ENCODE results near the gene RBM18. TPM values are rescaled to one million over a fixed set of nuclear protein-coding genes. Genes with fewer than 3 reads are reported as not detected.

The RBM18 gene
- total RNA-seq, 1 donor from 2014 or later: 21.7 TPM

- ATAC-seq: no peak
- no peaks in the 10 kb centered on the region for H3K4me1 ChIP-seq
- H3K4me3 ChIP-seq: no peak overlapping the region
- no peak overlapping the region for H3K27ac ChIP-seq
- H3K9me3 ChIP-seq: no peaks in the 10 kb centered on the region
- no peak for TF ChIP-seq CTCF (IDR thresholded peaks at IDR 0.05)
- no peak for DNase-seq
- intact Hi-C loops (cut with DNase I): no loop called here
- no peaks in the 10 kb centered on the region for H3K36me3 ChIP-seq
- H3K27me3 ChIP-seq (ENCODE audit: low read depth): peaks cover 13% of the 10 kb centered on the region
Measured at GRCh38 chr9:122202111-122202510, 62.5 kb downstream of the RBM18 start.

GRCh38 chr9:122201641-122202040 is 63.0 kb downstream of the RBM18 start:
- no peak for ATAC-seq
- no peak for DNase-seq
- TF ChIP-seq CTCF (IDR thresholded peaks at IDR 0.05): no peak

GRCh38 chr9:122200960-122201595 is 63.6 kb downstream of the RBM18 start:
- peaks cover 10% of the 10 kb centered on the region for H3K27me3 ChIP-seq (ENCODE audit: low read depth)
- intact Hi-C loops (cut with DNase I): no loop called here
- TF ChIP-seq CTCF (IDR thresholded peaks at IDR 0.05): no peak
- no peak overlapping the region for H3K4me3 ChIP-seq
- no peak for DNase-seq
- H3K9me3 ChIP-seq: no peaks in the 10 kb centered on the region
- no peak for ATAC-seq
- H3K36me3 ChIP-seq: no peaks in the 10 kb centered on the region
- H3K4me1 ChIP-seq: no peaks in the 10 kb centered on the region
- H3K27ac ChIP-seq: no peak overlapping the region

More at GRCh38 chr9:122201641-122202040, 63.0 kb downstream of the RBM18 start:
- no peaks in the 10 kb centered on the region for H3K36me3 ChIP-seq
- intact Hi-C loops (cut with DNase I): no loop called here
- peaks cover 13% of the 10 kb centered on the region for H3K27me3 ChIP-seq (ENCODE audit: low read depth)
- no peaks in the 10 kb centered on the region for H3K9me3 ChIP-seq
- no peak overlapping the region for H3K27ac ChIP-seq
- no peaks in the 10 kb centered on the region for H3K4me1 ChIP-seq
- H3K4me3 ChIP-seq: no peak overlapping the region

- peaks cover 10% of the 10 kb centered on the region for H3K27me3 ChIP-seq (ENCODE audit: low read depth)
- ATAC-seq: no peak
- H3K9me3 ChIP-seq: no peaks in the 10 kb centered on the region
- H3K27ac ChIP-seq: no peak overlapping the region
- intact Hi-C loops (cut with DNase I): no loop called here
- no peak for TF ChIP-seq CTCF (IDR thresholded peaks at IDR 0.05)
- H3K36me3 ChIP-seq: no peaks in the 10 kb centered on the region
- no peaks in the 10 kb centered on the region for H3K4me1 ChIP-seq
- no peak for DNase-seq
- H3K4me3 ChIP-seq: no peak overlapping the region
Measured at GRCh38 chr9:122197882-122198281, 66.8 kb downstream of the RBM18 start.

- H3K4me3 ChIP-seq: no peak overlapping the region
- no peak for TF ChIP-seq CTCF (IDR thresholded peaks at IDR 0.05)
- no peaks in the 10 kb centered on the region for H3K4me1 ChIP-seq
- H3K27me3 ChIP-seq (ENCODE audit: low read depth): peaks cover 10% of the 10 kb centered on the region
- no peaks in the 10 kb centered on the region for H3K9me3 ChIP-seq
- intact Hi-C loops (cut with DNase I): no loop called here
- no peak overlapping the region for H3K27ac ChIP-seq
- ATAC-seq: no peak
- DNase-seq: no peak
- no peaks in the 10 kb centered on the region for H3K36me3 ChIP-seq
Measured at GRCh38 chr9:122197426-122197825, 67.2 kb downstream of the RBM18 start.

Measured in lower lobe of right lung (tissue), 2 donors.